Upper lobe of right lung (tissue), 1 donor: ENCODE data around the gene CAPN10. TPM values are rescaled to one million over a fixed set of nuclear protein-coding genes. Genes with fewer than 3 reads are reported as not detected.

Source experiments
- ATAC-seq: fragments of 200-7000 bp; cut with Tn5 transposase; one replicate; pipeline ENCODE4 v1.9.1; 2020; ENCODE audit warnings: mild to moderate bottlenecking, moderate library complexity
- DNase-seq: peaks from one replicate; pipeline ENCODE4 v3.0.0-alpha.2; 2020
- H3K27ac ChIP-seq: fragments of 200-600 bp; one replicate; pipeline ENCODE4 v1.8.0; 2022
- H3K27me3 ChIP-seq: fragments of 200-600 bp; one replicate; pipeline ENCODE4 v1.8.0; 2022; ENCODE audit warnings: mild to moderate bottlenecking
- H3K36me3 ChIP-seq: fragments of 200-600 bp; one replicate; pipeline ENCODE4 v1.8.0; 2022
- H3K4me1 ChIP-seq: fragments of 200-600 bp; one replicate; pipeline ENCODE4 v1.8.0; 2022
- H3K4me3 ChIP-seq: fragments of 200-600 bp; one replicate; pipeline ENCODE4 v1.8.0; 2022; ENCODE audit warnings: mild to moderate bottlenecking
- H3K9me3 ChIP-seq: fragments of 200-600 bp; one replicate; pipeline ENCODE4 v1.8.0; 2022
- CTCF ChIP-seq: fragments of 200-600 bp; IDR thresholded peaks from one replicate; pipeline ENCODE4 v1.8.0; 2022; ENCODE audit warnings: antibody characterized with exemption
- intact Hi-C: fragments of 100-400 bp; cut with DNase I; formaldehyde crosslinking; loops from one replicate; pipeline ENCODE4 v1.11.0; 2022
- total RNA-seq: library from RNA; stranded (reverse); fragmentation: NEBNext Ultra II Directional; extraction: Animal tissue kit (Norgen Biotek cat#: 25700); gene quantifications from one replicate; pipeline ENCODE4 v1.2.1, GENCODE V29; 2021
- donor health status: DM: no; HTN: yes; CAD: no; lungs with severe emphysema.

CAPN10 gene
- total RNA-seq, 1 donor from 2014 or later: 31.8 TPM

- peak; percentile 87 for ATAC-seq
- no peaks in the 10 kb centered on the region for H3K36me3 ChIP-seq
- H3K4me1 ChIP-seq: peaks cover 77% of the 10 kb centered on the region
- DNase-seq: peak; percentile 98
- no peaks in the 10 kb centered on the region for H3K9me3 ChIP-seq
- peak; percentile 88 for TF ChIP-seq CTCF
- H3K27ac ChIP-seq: peak overlapping the region; percentile 93
- intact Hi-C loops: no loop called here
- no peaks in the 10 kb centered on the region for H3K27me3 ChIP-seq
- peak overlapping the region; percentile 83 for H3K4me3 ChIP-seq
Measured at GRCh38 chr2:240566203-240567136, 20.1 kb upstream of the CAPN10 start.

DNA sequence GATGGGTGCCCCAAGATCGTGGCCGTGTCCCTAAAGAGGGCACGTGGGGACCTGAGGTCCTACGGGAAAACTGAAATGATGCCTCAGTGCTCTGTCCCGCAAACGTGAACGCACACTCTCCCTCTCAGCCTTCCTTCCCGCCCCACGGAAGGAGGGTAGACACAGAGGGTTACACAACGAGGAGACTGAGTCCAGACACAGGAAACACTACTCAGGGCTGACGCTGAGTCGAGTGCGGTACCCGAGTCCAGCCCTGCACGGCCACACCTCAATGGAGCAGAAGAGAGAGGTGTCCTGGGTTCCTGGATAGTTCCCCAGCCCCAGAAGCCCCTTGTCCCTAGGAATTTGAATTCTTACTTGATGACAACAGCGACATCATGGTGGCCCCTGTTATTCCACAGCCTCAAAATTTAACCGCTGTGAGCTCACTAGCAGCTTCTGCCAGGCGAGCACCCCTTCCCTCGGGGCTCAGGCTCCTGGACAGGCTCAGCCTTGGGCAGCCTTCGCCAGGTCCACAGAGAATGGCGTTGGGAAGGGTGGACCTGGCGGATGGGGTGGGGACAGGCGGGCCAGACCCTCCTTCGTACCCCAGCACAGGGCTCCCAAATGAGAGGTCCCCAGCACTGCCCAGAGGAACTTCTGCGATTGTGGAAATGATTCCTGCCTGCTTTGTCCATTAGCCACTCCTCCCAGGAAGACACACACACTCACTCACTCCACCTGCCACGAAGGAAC, 19.2 kb upstream of the CAPN10 start:
- Histone ChIP-seq H3K27ac (peak overlapping the region; percentile 93), H3K27me3 (no peaks in the 10 kb centered on the region), H3K4me1 (peaks cover 68% of the 10 kb centered on the region), H3K4me3 (peak overlapping the region; percentile 83), H3K9me3 (no peaks in the 10 kb centered on the region), H3K36me3 (no peaks in the 10 kb centered on the region)
- TF ChIP-seq CTCF: no peak
- no peak for ATAC-seq
- peak; percentile 65 for DNase-seq
- intact Hi-C loops: no loop called here

DNA sequence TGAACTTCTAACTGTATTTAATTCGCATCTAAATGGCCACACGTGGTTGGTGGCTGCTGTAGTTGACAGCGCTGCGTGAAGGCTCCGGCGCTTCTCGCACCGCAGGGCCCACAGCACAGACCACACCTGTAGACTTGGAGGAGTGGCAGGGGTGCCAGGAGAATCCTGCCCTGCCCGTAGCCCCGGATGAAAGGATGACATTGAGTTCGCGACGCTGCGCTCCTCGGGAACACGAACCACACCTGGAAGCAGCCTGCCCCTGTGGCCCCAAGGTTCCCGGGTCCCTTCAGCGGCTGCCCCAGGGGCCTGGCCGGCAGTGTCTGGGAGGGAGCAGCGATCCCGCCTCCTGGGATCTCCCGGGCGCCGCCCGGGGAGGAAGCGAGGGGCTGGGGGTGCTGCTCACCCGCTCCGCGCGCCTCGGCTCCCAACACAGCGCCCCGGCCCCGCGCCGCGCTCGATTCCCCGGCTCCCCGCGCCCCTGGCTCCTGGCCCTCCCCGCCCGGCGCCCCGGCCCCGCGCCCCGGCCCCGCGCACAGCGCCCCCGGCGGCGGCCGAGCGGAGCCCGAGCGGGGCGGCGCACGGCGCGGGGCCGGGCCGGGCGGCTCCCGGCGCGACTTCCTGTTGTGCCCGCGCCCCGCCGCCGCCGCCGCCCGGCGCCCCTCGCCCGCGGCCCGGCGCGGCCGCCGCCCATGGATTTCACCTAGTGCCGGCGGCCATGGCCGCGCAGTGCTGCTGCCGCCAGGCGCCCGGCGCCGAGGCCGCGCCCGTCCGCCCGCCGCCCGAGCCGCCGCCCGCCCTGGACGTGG, 18.5 kb upstream of the CAPN10 start, which contains the start of gene RNPEPL1:
RNPEPL1 (plus strand) TSS at position 613 of the 806 bp plus-strand sequence; CDS start at position 716, 103 bp downstream.
- peak within 1 kb of the TSS; percentile 93 for H3K27ac ChIP-seq
- H3K9me3 ChIP-seq: no peaks in the 10 kb centered on the region
- DNase-seq (peak; percentile 79), ATAC-seq (peak; percentile 28)
- intact Hi-C loops: no loop called here
- no peak for TF ChIP-seq CTCF
- H3K27me3 ChIP-seq: no peaks in the 10 kb centered on the region
- peaks cover 5% of the 10 kb centered on the region for H3K36me3 ChIP-seq
- H3K4me3 ChIP-seq: peak within 1 kb of the TSS; percentile 83
- peaks cover 62% of the 10 kb centered on the region for H3K4me1 ChIP-seq

DNA sequence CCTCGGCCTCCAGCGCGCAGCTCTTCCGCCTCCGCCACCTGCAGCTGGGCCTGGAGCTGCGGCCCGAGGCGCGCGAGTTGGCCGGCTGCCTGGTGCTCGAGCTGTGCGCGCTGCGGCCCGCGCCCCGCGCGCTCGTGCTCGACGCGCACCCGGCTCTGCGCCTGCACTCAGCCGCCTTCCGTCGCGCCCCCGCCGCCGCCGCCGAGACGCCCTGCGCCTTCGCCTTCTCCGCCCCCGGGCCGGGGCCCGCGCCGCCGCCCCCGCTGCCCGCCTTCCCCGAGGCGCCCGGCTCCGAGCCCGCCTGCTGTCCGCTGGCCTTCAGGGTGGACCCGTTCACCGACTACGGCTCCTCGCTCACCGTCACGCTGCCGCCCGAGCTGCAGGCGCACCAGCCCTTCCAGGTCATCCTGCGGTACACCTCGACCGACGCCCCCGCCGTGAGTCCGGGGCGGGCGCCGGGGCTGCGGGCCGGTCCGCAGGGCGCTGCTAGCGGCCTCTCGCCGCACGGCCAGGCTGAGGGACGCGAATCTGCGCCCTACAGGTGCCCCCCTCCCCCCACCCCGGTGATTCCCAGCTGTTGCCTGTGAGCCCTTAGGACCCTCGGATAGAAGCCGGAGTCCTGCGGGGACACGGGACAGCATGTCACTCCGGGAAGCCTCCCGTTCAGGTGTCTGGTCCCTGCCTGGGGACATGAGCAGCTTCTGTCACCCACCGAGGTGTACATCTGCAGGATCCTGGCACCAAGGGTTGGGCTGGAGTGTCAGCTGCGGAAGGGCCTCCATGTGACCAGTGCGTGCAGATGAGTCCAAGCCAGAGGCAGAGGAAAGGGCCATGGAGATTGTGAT, 17.6 kb upstream of the CAPN10 start:
- Histone ChIP-seq H3K27ac (peak overlapping the region; percentile 83), H3K4me3 (peak overlapping the region; percentile 78), H3K27me3 (no peaks in the 10 kb centered on the region), H3K36me3 (peaks cover 13% of the 10 kb centered on the region), H3K9me3 (no peaks in the 10 kb centered on the region), H3K4me1 (peaks cover 56% of the 10 kb centered on the region)
- peak; percentile 88 for DNase-seq
- no peak for TF ChIP-seq CTCF
- intact Hi-C loops: no loop called here
- peak; percentile 22 for ATAC-seq
